ENCODE results near the gene DLGAP4. TPM values are rescaled to one million over a fixed set of nuclear protein-coding genes. Genes with fewer than 3 reads are reported as not detected.
"Not testable (repeated sequence)": the region's sequence is repeated elsewhere in the genome, so short reads cannot be mapped to it uniquely, and the experiment has no call there.

DLGAP4 gene
- total RNA-seq, 1 experiment from 2014 or later: 26.0 TPM

GRCh38 chr20:36499723-36500501, 193.8 kb downstream of the DLGAP4 start:
- DNase-seq (ENCODE audit: low read depth): peak; percentile 50

GRCh38 chr20:36501367-36502006, 195.3 kb downstream of the DLGAP4 start:
- DNase-seq (ENCODE audit: low read depth): no peak

- DNase-seq (ENCODE audit: low read depth): no peak
Observed at GRCh38 chr20:36504295-36504694, 198.2 kb downstream of the DLGAP4 start.

- peak; percentile 30 for DNase-seq (ENCODE audit: low read depth)
Observed at GRCh38 chr20:36506253-36506652, 200.1 kb downstream of the DLGAP4 start.

GRCh38 chr20:36507746-36508145, 201.6 kb downstream of the DLGAP4 start:
- no peak for DNase-seq (ENCODE audit: low read depth)

GRCh38 chr20:36519012-36519719, 213.0 kb downstream of the DLGAP4 start:
- no peak for DNase-seq (ENCODE audit: low read depth)

- DNase-seq (ENCODE audit: low read depth): no peak
Observed at GRCh38 chr20:36519944-36520343, 213.8 kb downstream of the DLGAP4 start.

- no peak for DNase-seq (ENCODE audit: low read depth)
Observed at GRCh38 chr20:36521526-36521925, 215.4 kb downstream of the DLGAP4 start.

- DNase-seq (ENCODE audit: low read depth): not testable (repeated sequence)
Observed at GRCh38 chr20:36522412-36522811, 216.3 kb downstream of the DLGAP4 start.

GRCh38 chr20:36523341-36523740, 217.2 kb downstream of the DLGAP4 start:
- no peak for DNase-seq (ENCODE audit: low read depth)

GRCh38 chr20:36525620-36526365, 219.7 kb downstream of the DLGAP4 start:
- DNase-seq (ENCODE audit: low read depth): no peak

- DNase-seq (ENCODE audit: low read depth): no peak
Observed at GRCh38 chr20:36526521-36527011, 220.4 kb downstream of the DLGAP4 start.

GRCh38 chr20:36527331-36528125, 221.4 kb downstream of the DLGAP4 start:
- peak; percentile 35 for DNase-seq (ENCODE audit: low read depth)

- DNase-seq (ENCODE audit: low read depth): no peak
Observed at GRCh38 chr20:36528176-36528874, 222.2 kb downstream of the DLGAP4 start.

- DNase-seq (ENCODE audit: low read depth): no peak
Observed at GRCh38 chr20:36528875-36529417, 222.8 kb downstream of the DLGAP4 start.

GRCh38 chr20:36532388-36532787, 226.2 kb downstream of the DLGAP4 start:
- DNase-seq (ENCODE audit: low read depth): no peak

GRCh38 chr20:36532822-36533221, 226.7 kb downstream of the DLGAP4 start:
- no peak for DNase-seq (ENCODE audit: low read depth)

- DNase-seq (ENCODE audit: low read depth): no peak
Observed at GRCh38 chr20:36538026-36538722, 232.0 kb downstream of the DLGAP4 start.

- DNase-seq (ENCODE audit: low read depth): no peak
Observed at GRCh38 chr20:36540551-36541211, 234.5 kb downstream of the DLGAP4 start.

Data from M059J (cell line).